ENCODE measurements around the gene KLF8.

The KLF8 gene

DNA sequence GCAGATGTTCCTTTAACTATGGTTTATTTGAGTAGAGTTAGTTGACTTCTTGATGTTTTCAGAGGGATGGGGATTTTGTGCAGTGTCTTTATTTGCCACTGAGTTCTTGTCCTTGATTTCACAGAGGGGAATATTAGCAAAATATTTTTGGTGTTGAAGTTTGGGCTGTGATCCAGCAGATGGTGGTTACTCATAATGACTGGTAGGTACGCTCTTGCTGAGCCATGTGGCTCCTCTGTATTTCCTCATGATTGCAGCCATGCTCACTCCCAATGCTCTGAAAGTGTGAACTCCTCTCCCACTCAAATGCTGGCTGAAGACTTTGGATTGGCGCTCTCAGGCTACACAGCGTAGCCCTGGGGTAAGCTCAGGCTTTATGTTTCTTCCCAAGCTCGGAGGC, 77.7 kb downstream of the KLF8 start:
- DNase-seq (ENCODE audit: low read depth in 3 of 3): no peak

DNA sequence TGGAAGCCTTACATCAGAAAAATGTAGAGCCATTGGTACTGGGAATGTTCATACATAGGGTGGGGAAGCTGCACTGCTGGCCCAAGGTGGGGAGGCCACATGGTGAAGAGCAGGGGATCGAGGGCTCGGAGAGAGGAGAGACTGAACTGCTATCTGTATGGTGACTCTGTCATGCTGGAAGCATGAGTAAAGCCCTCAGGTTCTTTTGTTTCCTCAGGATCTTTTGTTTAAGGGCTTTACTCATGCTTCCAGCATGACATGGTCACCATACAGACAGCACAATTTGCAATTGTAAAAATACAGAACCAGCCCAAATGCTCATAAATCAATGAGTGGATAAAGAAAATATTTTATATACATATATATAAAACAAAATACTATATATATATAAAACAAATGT, 78.4 kb downstream of the KLF8 start:
- no peak for DNase-seq (ENCODE audit: low read depth in 3 of 3)

DNA sequence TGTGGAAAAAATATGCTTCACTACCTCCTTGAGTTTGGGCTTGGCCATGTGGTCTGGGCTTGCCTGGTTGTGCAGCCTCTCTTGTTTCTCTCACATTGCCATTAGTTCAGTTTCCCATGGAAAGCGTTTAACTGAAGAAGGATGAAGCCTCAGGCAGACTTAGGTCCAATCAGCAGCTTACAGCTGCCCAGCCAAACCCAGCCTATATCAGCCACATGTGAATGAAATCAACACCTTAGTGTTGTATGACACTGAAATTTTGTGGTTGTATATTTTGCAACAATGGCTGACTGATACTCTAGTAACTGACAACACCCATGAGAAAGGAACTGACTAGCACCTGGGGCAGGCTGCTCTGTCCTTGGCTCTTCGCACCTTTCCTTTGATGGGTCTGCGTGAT, 81.2 kb downstream of the KLF8 start:
- no peak for DNase-seq (ENCODE audit: low read depth in 3 of 3)

DNA sequence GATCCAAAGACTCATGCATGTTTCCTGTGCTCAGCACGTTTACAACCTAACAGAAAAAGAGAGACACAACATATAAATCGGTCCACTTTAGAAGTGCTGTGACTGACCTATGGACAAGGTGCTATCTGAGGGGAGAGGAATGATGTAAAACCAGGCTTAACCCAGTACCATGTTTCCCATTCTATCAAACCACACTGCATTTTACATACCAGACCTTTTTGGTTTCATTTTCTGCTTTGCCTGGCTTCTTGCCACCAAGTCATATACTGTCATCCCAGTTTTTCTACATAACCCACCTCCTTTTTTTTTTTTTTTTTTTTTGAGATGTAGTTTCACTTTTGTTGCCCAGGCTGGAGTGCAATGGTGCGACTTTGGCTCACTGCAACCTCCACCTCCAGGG, 82.2 kb downstream of the KLF8 start:
- DNase-seq (ENCODE audit: low read depth in 3 of 3): no peak

DNA sequence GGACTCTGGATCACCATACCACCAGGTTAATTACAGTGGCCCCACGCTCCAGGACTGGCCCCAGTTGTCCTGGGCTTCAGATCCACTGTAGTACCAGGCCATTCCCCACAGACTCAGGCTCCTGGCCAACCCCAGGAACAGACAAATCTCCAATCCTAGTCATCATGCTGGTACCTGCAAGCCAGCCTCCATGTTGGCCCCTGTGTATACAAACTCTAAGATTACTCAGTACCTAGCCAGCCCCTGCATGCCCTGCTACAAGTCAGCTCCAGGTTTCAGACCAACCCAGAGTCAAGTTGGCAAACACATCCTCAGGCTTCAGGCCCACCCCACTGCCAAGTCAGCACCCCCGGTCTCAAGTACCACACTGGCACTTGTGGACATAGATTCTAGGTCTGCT, 85.9 kb downstream of the KLF8 start:
- DNase-seq (ENCODE audit: low read depth in 3 of 3): no peak

DNA sequence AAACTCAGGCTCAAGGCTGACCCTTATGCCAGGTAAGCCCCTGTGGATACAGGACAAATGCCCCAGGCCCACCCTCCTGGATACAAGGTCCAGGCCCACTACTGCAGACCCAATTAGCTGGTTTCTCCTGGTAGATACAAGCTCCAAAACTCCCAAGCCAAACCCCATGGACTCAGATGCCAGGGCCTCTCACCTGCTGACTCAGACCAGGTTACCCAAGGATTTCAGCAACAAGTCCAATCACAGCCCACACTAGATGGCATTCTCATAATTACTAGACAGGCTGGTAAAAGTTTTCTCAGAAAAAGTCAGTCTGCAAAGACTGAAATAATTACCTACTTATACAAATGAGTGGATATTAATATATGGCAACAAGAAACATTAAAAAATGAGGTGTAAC, 87.0 kb downstream of the KLF8 start:
- DNase-seq (ENCODE audit: low read depth in 3 of 3): no peak

Data from stimulated activated CD4-positive, alpha-beta T cell treated with anti-CD3 and anti-CD28 coated beads, TNF-alpha, amount 100 ng/mL, for 4 hours (primary cell).